AG04450 (cell line): ENCODE data around the gene GLG1. TPM values are rescaled to one million over a fixed set of nuclear protein-coding genes. Genes with fewer than 3 reads are reported as not detected.

Source experiments
- CTCF ChIA-PET: fragments of 300-600, 350-600 bp; formaldehyde crosslinking; extraction: SDS; loops from one replicate; lab custom pipeline; 2022; ENCODE audit warnings: antibody characterized with exemption, inconsistent platforms; lab: Charles Lee
- POLR2A ChIA-PET: fragments of 350-600 bp; formaldehyde crosslinking; extraction: SDS; loops from one replicate; lab custom pipeline; 2021; ENCODE audit warnings: antibody characterized with exemption, inconsistent platforms; lab: Yijun Ruan, JAX
- DNase-seq: peaks from one replicate; pipeline ENCODE4 v3.0.0-alpha.2; 2011; ENCODE audit warnings: low read depth, low spot score
- H3K27ac ChIP-seq: one replicate; pipeline ENCODE4 v1.5.1; 2012; ENCODE audit warnings: low read depth, low read length, control low read depth
- H3K27me3 ChIP-seq: one replicate; pipeline ENCODE4 v1.6.0; 2012; ENCODE audit warnings: low read length; ENCODE audit not compliant: control insufficient read depth, insufficient read depth
- H3K4me3 ChIP-seq: 2 replicates; pipeline ENCODE4 v1.5.1; 2011; ENCODE audit warnings: mild to moderate bottlenecking, low read depth, low read length, control low read depth
- H3K9me3 ChIP-seq: 2 replicates; pipeline ENCODE4 v1.5.1; 2012; ENCODE audit warnings: low read length; ENCODE audit not compliant: control insufficient read depth, insufficient read depth
- CTCF ChIP-seq: IDR thresholded peaks from 2 replicates; pipeline ENCODE4 v1.5.1; 2011; ENCODE audit warnings: low read depth, low read length, control low read depth, inconsistent platforms
- polyA plus RNA-seq: library from polyadenylated mRNA; depleted of rRNA; stranded (reverse); fragments of >200 nt; gene quantifications from 2 replicates; pipeline ENCODE4 v1.2.3, GENCODE V29; 2011

GLG1 gene
- polyA plus RNA-seq, 1 experiment: 188 TPM

- no peak overlapping the region for H3K4me3 ChIP-seq
- ChIA-PET CTCF (no interaction called here), POLR2A (no interaction called here)
- no peak for TF ChIP-seq CTCF
- no peaks in the 10 kb centered on the region; the same call in 1 of the 2 replicates for H3K9me3 ChIP-seq
- DNase-seq: no peak
- no peak overlapping the region for H3K27ac ChIP-seq
- no peaks in the 10 kb centered on the region for H3K27me3 ChIP-seq
Measured at GRCh38 chr16:74565378-74565777, 41.5 kb downstream of the GLG1 start.

- no peaks in the 10 kb centered on the region for H3K27me3 ChIP-seq
- H3K9me3 ChIP-seq: no peaks in the 10 kb centered on the region; the same call in 1 of the 2 replicates
- no peak overlapping the region for H3K4me3 ChIP-seq
- no peak for DNase-seq
- H3K27ac ChIP-seq: no peak overlapping the region
- ChIA-PET POLR2A (no interaction called here), CTCF (no interaction called here)
- TF ChIP-seq CTCF: no peak
Measured at GRCh38 chr16:74564451-74564984, 42.4 kb downstream of the GLG1 start.

- ChIA-PET POLR2A (no interaction called here), CTCF (no interaction called here)
- H3K27me3 ChIP-seq: no peaks in the 10 kb centered on the region
- no peaks in the 10 kb centered on the region; the same call in 1 of the 2 replicates for H3K9me3 ChIP-seq
- no peak overlapping the region for H3K4me3 ChIP-seq
- no peak for TF ChIP-seq CTCF
- DNase-seq: no peak
- H3K27ac ChIP-seq: no peak overlapping the region
Measured at GRCh38 chr16:74563828-74564263, 43.1 kb downstream of the GLG1 start.

- Histone ChIP-seq H3K4me3 (no peak overlapping the region), H3K27me3 (no peaks in the 10 kb centered on the region), H3K27ac (no peak overlapping the region), H3K9me3 (no peaks in the 10 kb centered on the region; the same call in 1 of the 2 replicates)
- no peak for DNase-seq
- TF ChIP-seq CTCF: no peak
- ChIA-PET POLR2A (no interaction called here), CTCF (no interaction called here)
Measured at GRCh38 chr16:74562117-74562516, 44.8 kb downstream of the GLG1 start.

GRCh38 chr16:74561626-74562025, 45.3 kb downstream of the GLG1 start:
- Histone ChIP-seq H3K9me3 (no peaks in the 10 kb centered on the region; the same call in 1 of the 2 replicates), H3K4me3 (no peak overlapping the region), H3K27ac (no peak overlapping the region), H3K27me3 (no peaks in the 10 kb centered on the region)
- POLR2A ChIA-PET: no interaction called here
- CTCF ChIA-PET: no interaction called here
- no peak for TF ChIP-seq CTCF
- DNase-seq: no peak
